ENCODE data around the gene TBC1D17. TPM values are rescaled to one million over a fixed set of nuclear protein-coding genes. Genes with fewer than 3 reads are reported as not detected.

Gene TBC1D17
- total and polyA plus RNA-seq, 2 of the 13 experiments (the other 11 are each of a cell fraction or from before 2014, with no cell fraction given), result 9.7 to 16.9 TPM

DNA sequence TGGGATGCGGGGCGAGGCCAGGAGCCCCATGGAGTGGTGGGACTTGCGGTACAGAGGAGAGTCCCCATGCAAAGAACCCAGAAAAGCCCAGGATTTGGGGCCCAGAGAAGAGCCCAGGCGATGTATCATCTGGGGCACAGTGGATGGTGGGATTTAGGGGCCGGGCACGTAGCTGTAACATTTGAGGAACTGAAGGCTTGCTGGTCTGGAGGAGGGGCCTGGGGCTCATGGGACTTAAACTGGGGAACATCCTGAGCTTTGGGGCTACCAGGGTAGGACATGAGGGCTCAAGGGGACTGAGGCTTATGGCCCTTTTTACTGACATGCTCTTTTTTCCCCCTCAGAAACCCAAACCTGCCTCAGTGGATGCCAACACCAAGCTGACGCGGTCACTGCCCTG lies 45.9 kb upstream of the TBC1D17 start:
- CTCF ChIA-PET (ENCODE audit: low intra/inter-chr PET ratio, low total read pairs), result no interaction called here
- 98% methylated on average over 4 of the region's 8 CpGs for WGBS (ENCODE audit: low lambda C conversion rate)
- no TSS peak for BruUV-seq (replicated peaks)
- TF ChIP-seq, protein P1, sequence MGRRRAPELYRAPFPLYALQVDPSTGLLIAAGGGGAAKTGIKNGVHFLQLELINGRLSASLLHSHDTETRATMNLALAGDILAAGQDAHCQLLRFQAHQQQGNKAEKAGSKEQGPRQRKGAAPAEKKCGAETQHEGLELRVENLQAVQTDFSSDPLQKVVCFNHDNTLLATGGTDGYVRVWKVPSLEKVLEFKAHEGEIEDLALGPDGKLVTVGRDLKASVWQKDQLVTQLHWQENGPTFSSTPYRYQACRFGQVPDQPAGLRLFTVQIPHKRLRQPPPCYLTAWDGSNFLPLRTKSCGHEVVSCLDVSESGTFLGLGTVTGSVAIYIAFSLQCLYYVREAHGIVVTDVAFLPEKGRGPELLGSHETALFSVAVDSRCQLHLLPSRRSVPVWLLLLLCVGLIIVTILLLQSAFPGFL (CRISPR knock-in tag; IDR thresholded peaks at IDR 0.05), result no peak
- TF ChIP-seq, protein P2, sequence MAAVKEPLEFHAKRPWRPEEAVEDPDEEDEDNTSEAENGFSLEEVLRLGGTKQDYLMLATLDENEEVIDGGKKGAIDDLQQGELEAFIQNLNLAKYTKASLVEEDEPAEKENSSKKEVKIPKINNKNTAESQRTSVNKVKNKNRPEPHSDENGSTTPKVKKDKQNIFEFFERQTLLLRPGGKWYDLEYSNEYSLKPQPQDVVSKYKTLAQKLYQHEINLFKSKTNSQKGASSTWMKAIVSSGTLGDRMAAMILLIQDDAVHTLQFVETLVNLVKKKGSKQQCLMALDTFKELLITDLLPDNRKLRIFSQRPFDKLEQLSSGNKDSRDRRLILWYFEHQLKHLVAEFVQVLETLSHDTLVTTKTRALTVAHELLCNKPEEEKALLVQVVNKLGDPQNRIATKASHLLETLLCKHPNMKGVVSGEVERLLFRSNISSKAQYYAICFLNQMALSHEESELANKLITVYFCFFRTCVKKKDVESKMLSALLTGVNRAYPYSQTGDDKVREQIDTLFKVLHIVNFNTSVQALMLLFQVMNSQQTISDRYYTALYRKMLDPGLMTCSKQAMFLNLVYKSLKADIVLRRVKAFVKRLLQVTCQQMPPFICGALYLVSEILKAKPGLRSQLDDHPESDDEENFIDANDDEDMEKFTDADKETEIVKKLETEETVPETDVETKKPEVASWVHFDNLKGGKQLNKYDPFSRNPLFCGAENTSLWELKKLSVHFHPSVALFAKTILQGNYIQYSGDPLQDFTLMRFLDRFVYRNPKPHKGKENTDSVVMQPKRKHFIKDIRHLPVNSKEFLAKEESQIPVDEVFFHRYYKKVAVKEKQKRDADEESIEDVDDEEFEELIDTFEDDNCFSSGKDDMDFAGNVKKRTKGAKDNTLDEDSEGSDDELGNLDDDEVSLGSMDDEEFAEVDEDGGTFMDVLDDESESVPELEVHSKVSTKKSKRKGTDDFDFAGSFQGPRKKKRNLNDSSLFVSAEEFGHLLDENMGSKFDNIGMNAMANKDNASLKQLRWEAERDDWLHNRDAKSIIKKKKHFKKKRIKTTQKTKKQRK (IDR thresholded peaks at IDR 0.05; ENCODE audit: low read length), result no peak
- TF ChIP-seq SALL1 (CRISPR knock-in tag; IDR thresholded peaks at IDR 0.05), result no peak
- no peak for TF ChIP-seq CBX1 (IDR thresholded peaks at IDR 0.05; ENCODE audit: low read depth)
- no peak for TF ChIP-seq PAX8 (CRISPR knock-in tag; IDR thresholded peaks at IDR 0.05; ENCODE audit: borderline replicate concordance)
- TF ChIP-seq, protein P3, sequence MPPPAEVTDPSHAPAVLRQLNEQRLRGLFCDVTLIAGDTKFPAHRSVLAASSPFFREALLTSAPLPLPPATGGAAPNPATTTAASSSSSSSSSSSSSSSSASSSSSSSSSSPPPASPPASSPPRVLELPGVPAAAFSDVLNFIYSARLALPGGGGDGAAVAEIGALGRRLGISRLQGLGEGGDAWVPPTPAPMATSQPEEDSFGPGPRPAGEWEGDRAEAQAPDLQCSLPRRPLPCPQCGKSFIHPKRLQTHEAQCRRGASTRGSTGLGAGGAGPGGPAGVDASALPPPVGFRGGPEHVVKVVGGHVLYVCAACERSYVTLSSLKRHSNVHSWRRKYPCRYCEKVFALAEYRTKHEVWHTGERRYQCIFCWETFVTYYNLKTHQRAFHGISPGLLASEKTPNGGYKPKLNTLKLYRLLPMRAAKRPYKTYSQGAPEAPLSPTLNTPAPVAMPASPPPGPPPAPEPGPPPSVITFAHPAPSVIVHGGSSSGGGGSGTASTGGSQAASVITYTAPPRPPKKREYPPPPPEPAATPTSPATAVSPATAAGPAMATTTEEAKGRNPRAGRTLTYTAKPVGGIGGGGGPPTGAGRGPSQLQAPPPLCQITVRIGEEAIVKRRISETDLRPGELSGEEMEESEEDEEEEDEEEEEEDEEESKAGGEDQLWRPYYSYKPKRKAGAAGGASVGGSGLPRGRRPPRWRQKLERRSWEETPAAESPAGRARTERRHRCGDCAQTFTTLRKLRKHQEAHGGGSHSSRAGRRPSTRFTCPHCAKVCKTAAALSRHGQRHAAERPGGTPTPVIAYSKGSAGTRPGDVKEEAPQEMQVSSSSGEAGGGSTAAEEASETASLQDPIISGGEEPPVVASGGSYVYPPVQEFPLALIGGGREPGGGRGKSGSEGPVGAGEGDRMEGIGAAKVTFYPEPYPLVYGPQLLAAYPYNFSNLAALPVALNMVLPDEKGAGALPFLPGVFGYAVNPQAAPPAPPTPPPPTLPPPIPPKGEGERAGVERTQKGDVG (CRISPR knock-in tag; IDR thresholded peaks at IDR 0.05; ENCODE audit: borderline replicate concordance), result no peak
- no peak for TF ChIP-seq NAIF1 (CRISPR knock-in tag; IDR thresholded peaks at IDR 0.05; ENCODE audit: borderline replicate concordance)
- TF ChIP-seq GATA4 (IDR thresholded peaks at IDR 0.05; ENCODE audit: borderline replicate concordance, low read depth), result no peak
- no peak for TF ChIP-seq SMAD9 (CRISPR knock-in tag; IDR thresholded peaks at IDR 0.05)
- no peak for TF ChIP-seq ZNF441 (CRISPR knock-in tag; IDR thresholded peaks at IDR 0.05; ENCODE audit: borderline replicate concordance)
- no peak for TF ChIP-seq ZFP36L2 (CRISPR knock-in tag; IDR thresholded peaks at IDR 0.05)
- TF ChIP-seq ZSCAN30 (CRISPR knock-in tag; IDR thresholded peaks at IDR 0.05), result no peak
- TF ChIP-seq, protein P4, sequence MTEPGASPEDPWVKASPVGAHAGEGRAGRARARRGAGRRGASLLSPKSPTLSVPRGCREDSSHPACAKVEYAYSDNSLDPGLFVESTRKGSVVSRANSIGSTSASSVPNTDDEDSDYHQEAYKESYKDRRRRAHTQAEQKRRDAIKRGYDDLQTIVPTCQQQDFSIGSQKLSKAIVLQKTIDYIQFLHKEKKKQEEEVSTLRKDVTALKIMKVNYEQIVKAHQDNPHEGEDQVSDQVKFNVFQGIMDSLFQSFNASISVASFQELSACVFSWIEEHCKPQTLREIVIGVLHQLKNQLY (CRISPR knock-in tag; IDR thresholded peaks at IDR 0.05), result no peak
- TF ChIP-seq NFRKB (IDR thresholded peaks at IDR 0.05), result no peak
- TF ChIP-seq XBP1 (CRISPR knock-in tag; IDR thresholded peaks at IDR 0.05), result no peak
- no peak for TF ChIP-seq NR2C2 (CRISPR knock-in tag; IDR thresholded peaks at IDR 0.05; ENCODE audit: borderline replicate concordance)
- no peak for TF ChIP-seq ZNF747 (CRISPR knock-in tag; IDR thresholded peaks at IDR 0.05; ENCODE audit: borderline replicate concordance)
- no peak for TF ChIP-seq NR2F6 (IDR thresholded peaks at IDR 0.05)
- no peak for TF ChIP-seq NR2F6 (CRISPR knock-in tag; IDR thresholded peaks at IDR 0.05)
- no peak for TF ChIP-seq ZNF563 (CRISPR knock-in tag; IDR thresholded peaks at IDR 0.05)

More for the DNA sequence above, 45.9 kb upstream of the TBC1D17 start:
- H3K27ac ChIP-seq (ENCODE audit: extremely low read length, insufficient read depth, low read length), result no peak overlapping the region
- no peak overlapping the region for H3K9ac ChIP-seq (ENCODE audit: insufficient read depth, low read depth, low read length)
- POLR2A ChIA-PET, result no interaction called here
- ATAC-seq (no peak), FAIRE-seq (no peak), DNase-seq (ENCODE audit: low spot score) (no peak)
- no peaks in the 10 kb centered on the region for H3K4me1 ChIP-seq (ENCODE audit: insufficient read depth, low read length)
- H3K79me2 ChIP-seq (ENCODE audit: insufficient read depth, low read length), result no peaks in the 10 kb centered on the region
- in situ Hi-C loops (cut with HindIII; ENCODE audit: extremely low pct_ligation_motif_present, low pct_unique_long_range_greater_than_20kb) (no loop called here), intact Hi-C loops (cut with micrococcal nuclease; ENCODE audit: unreplicated experiment) (no loop called here)
- peaks cover 32 to 58% of the 10 kb centered on the region in 2 experiments for H3K36me3 ChIP-seq (replicated peaks in 1 of 2; ENCODE audit: control insufficient read depth in 1 of 2, insufficient read depth in 2 of 2, low read length in 2 of 2)
- H3K27me3 ChIP-seq (ENCODE audit: control insufficient read depth in 1 of 2, insufficient read depth in 2 of 2, low read length in 2 of 2), result no peaks in the 10 kb centered on the region
- H2AFZ ChIP-seq (ENCODE audit: low read length), result no peak overlapping the region
- H3K9me3 ChIP-seq (ENCODE audit: low read length), result no peaks in the 10 kb centered on the region
- H3K4me3 ChIP-seq (replicated peaks in 1 of 3; ENCODE audit: insufficient read depth in 1 of 3, low read depth in 2 of 3, low read length in 3 of 3), result no peak overlapping the region
- no peaks in the 10 kb centered on the region for H4K20me1 ChIP-seq (ENCODE audit: insufficient read depth, low read length)
- no peak overlapping the region for H3K4me2 ChIP-seq (ENCODE audit: low read depth, low read length)
